Stimulated activated CD4-positive, alpha-beta T cell treated with anti-CD3 and anti-CD28 coated beads, Interleukin-15, amount 100 ng/mL, for 48 hours (primary cell): ENCODE measurements around the gene DLGAP4.

Experiments used
- DNase-seq, 2 donors: peaks; one replicate each; pipeline ENCODE4 v3.0.0-alpha.2; 2020; ENCODE audit warnings: low read depth in 2 of 2

Gene DLGAP4

GRCh38 chr20:36305602-36306551, at the start of gene DLGAP4:
Gene DLGAP4, plus strand, starts transcription at chr20:36306339. Its CDS starts 125,379 bp downstream, at chr20:36431718.
- no peak for DNase-seq

GRCh38 chr20:36259177-36260061, 46.7 kb upstream of the DLGAP4 start:
- DNase-seq = no peak

GRCh38 chr20:36260316-36260715, 45.8 kb upstream of the DLGAP4 start:
- DNase-seq = no peak

- no peak for DNase-seq
Measured at GRCh38 chr20:36261389-36262105, 44.6 kb upstream of the DLGAP4 start.

- DNase-seq = no peak
Measured at GRCh38 chr20:36262440-36262839, 43.7 kb upstream of the DLGAP4 start.

- no peak for DNase-seq
Measured at GRCh38 chr20:36264426-36265246, 41.5 kb upstream of the DLGAP4 start.

GRCh38 chr20:36266189-36266588, 40.0 kb upstream of the DLGAP4 start:
- no peak for DNase-seq

GRCh38 chr20:36267605-36268381, 38.3 kb upstream of the DLGAP4 start:
- DNase-seq = no peak

- no peak for DNase-seq
Measured at GRCh38 chr20:36268440-36269342, 37.4 kb upstream of the DLGAP4 start.

GRCh38 chr20:36269507-36269906, 36.6 kb upstream of the DLGAP4 start:
- no peak for DNase-seq

- DNase-seq = no peak
Measured at GRCh38 chr20:36270744-36271638, 35.1 kb upstream of the DLGAP4 start.

- no peak for DNase-seq
Measured at GRCh38 chr20:36271639-36272546, 34.2 kb upstream of the DLGAP4 start.

GRCh38 chr20:36272547-36273220, 33.5 kb upstream of the DLGAP4 start:
- DNase-seq = no peak

GRCh38 chr20:36273414-36274180, 32.5 kb upstream of the DLGAP4 start:
- DNase-seq = no peak

GRCh38 chr20:36274181-36274841, 31.8 kb upstream of the DLGAP4 start:
- DNase-seq = no peak
